ENCODE data around the gene MYF6.

MYF6 gene

GRCh38 chr12:80707830-80708258 is 410 bp downstream of the MYF6 start:
- DNase-seq, result no peak

DNA sequence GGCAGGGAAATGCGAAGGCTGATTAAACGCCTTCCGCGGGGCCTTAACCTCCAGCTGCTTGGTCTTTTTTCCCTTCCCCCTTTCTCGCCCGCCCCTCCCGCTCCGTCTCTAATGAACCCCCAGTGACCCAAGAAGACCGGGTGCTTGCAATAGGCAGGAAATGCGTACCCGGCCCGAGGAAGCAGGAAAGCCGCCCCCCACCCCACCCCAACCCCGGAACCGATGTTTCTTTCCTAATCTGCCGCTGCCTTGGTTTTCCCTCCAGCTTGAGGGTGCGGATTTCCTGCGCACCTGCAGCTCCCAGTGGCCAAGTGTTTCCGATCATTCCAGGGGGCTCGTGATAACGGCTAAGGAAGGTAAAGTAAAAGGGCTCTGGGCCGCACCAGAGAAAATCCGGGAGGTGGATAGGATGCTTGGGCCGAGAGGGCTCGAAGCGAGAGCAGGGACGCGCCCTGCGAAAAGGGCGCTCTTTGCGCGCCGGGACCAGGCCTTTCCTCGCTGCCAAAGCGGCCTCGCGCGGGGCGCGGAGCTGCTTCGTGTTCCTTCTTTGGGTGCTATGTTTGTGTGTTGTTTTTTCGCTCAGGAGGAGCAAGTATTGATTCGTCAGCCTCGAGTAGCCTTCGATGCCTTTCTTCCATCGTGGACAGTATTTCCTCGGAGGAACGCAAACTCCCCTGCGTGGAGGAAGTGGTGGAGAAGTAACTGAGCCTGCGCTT is 983 bp downstream of the MYF6 start:
- DNase-seq, result no peak

DNA sequence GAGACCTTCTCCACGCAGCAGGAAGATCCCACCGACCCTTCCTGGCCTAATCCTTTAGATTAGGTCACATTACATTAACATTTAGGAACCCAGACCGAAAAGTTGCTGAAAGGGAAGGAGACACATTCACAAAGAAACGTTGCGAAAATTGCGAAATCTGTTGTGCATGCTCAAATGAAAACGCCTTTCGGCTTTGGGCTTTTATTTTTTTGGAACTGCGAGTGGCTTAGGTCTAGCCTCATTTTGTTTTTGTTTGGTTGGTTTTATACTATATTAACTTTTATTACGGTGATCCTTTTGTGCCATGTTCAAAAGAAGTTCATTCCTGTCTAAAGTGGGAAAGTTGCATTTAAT is 1.5 kb downstream of the MYF6 start:
- DNase-seq, result no peak

DNA sequence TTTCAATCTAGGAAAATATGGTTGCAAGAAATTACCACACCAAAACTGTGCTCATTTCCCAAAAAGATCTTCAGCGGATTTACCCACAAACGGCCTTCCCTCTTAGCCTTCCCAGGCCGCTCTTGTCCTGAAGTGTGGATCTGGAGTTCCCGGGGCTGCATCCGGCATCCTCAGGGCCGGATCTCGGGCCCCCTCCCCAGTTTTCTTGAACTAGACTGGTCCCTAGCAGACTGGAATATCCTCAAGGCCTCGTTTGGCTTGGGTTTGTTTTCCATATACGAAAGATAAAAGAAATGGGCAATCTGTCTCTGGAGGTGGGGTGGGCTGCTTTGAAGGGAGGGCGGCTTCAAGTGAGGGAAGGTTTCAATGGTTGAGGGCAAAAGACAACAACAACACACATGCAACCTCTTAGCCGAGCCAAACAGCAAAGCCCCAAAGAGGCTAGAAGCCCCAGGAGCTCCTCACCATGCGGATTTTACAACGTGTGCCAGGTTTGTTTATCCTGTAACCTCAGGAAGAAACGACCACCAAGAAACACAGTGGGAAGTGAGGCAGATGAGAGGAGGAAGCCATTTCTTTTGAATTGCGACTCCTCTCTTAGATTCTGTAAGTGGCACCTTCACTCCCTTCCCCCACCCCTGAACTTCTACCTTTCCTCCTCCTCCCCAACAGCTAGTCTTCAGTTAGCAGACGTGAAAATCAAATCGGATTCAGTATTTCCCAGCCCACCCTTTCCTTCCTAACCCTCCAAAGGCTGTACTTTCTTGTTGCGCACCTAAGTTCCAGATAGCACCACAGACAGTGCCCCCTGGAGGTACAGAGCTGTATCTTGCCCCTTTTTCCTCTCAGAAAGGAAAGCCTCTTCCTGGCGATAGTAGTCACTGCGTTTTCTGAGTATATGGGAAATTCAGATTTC is 2.6 kb downstream of the MYF6 start:
- DNase-seq, result no peak

DNA sequence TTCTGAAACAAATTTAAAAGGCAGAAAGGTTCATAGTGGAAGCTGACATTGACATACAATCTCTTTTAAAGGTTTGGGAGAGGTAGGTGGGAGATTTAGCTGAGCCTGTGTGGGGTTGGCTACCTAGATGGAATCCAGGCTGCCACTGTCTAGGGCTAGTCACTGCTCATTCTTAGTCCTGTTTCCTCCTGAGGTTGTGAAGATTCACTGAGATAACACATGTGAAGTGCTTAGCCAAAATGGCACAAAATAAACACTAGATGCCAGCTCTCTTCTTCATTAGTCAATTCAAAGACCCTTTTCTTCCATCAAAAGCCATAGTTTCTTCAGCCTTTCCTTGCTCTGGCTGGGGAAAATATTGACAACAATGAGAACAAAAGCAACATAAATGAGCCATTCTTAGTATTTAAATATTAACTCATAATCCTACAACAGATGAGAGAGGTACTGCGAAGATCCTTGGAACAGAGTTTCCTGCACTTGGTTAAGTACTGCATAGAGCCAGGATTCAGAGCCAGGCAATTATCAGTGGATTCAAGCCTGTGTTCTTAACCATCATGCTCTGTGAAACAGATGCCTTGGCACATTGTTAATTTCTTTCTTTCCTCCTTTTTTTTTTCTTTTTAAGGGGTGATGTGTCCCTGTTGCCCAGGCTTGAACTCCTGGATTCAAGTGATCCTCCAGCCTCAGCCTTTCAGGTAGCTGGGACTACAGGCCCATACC is 3.5 kb downstream of the MYF6 start:
- no peak for DNase-seq

GRCh38 chr12:80711866-80712265 is 4.4 kb downstream of the MYF6 start:
- no peak for DNase-seq

- DNase-seq, result no peak
Measured at GRCh38 chr12:80712866-80713265, 5.4 kb downstream of the MYF6 start.

DNA sequence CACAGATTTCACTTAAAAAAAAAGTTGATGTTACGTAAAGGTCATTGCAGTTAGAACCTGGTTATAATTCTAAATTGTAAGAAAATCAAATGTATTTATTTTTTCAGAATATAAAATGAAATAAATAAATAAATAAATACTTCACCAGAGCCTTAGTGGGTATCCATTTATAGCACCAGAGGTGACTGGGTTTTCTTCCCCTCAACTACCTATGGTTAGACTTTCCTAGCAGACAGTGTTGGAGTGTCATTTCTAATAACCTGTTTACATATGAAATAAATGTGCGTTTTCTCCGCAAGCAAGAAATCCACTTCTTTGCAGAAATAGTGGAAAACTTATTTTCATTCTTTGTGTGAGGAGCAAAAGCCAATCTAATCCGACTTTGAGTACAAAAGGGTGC is 6.0 kb downstream of the MYF6 start:
- no peak for DNase-seq

- DNase-seq, result no peak
Measured at GRCh38 chr12:80714055-80714454, 6.6 kb downstream of the MYF6 start.

DNA sequence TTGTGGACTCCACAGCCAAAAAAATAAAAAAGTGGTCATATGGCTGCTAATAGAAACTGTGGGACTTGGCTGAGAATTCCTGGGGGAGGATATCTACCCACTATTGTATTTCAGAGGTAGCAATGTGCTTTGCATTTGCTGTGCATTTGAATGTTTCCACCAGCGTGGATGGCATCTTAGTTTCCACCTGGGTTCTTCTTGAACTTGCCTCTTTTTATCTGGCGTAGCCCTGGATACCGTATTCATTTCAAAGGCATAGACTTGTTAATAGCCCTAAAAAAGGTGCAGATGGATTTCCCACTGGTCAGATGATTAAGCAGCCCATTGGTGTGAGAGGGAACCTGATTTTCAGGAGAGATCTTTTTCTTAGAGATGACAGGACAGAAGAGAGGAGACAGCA is 7.4 kb downstream of the MYF6 start:
- DNase-seq, result no peak

DNA sequence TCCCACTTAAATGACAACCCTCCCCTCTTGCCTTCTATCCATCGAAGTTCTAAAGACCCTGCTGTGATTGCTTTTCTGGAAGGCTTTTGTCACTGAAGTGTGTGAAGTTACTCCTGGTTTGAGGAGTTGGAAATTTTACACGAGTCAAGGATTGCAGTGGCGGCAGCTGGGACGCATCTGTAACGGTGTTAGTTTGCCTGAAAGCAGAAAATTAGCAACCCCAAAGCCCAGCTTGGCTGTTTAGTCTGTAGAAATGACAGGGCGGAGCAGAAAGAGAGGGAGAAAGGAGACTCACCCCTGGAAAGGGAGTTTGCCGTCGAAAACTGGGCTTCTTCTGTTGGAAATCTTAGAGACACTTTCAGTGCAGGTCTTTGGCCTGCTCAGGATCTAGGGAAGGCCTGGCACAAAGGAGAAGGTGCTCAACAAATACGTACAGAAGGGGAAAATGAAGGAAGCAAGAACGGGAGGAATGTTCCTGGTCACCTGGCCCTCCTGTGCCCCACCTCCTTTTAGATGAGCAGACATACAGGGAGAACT is 8.3 kb downstream of the MYF6 start:
- no peak for DNase-seq

DNA sequence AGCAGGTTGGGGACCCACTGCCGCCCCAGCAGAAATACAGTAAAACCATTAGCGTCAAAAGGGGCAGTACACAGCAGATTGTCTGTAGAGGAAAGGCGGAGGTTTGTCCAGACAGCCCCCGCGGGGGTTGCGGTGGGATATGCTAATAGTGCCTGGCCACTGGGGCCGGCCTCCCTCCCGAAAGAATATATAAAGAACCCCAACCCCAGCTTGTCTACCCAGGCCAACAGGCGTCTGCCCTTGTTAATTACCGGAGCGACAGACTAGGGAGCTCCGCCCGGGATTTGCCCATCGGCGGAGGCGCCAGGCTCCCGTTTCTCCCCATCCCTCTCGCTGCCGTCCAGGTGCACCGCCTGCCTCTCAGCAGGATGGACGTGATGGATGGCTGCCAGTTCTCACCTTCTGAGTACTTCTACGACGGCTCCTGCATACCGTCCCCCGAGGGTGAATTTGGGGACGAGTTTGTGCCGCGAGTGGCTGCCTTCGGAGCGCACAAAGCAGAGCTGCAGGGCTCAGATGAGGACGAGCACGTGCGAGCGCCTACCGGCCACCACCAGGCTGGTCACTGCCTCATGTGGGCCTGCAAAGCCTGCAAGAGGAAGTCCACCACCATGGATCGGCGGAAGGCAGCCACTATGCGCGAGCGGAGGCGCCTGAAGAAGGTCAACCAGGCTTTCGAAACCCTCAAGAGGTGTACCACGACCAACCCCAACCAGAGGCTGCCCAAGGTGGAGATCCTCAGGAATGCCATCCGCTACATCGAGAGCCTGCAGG is 9.4 kb downstream of the MYF6 start, which contains the start of gene MYF5:
Gene MYF5 (plus strand): TSS at position 217 of the 774 bp plus-strand sequence. CDS start 152 bp downstream, at position 369.
- DNase-seq, result no peak

GRCh38 chr12:80717856-80718255 is 10.4 kb downstream of the MYF6 start:
- DNase-seq, result no peak

- no peak for DNase-seq
Measured at GRCh38 chr12:80720516-80720915, 13.1 kb downstream of the MYF6 start.

DNA sequence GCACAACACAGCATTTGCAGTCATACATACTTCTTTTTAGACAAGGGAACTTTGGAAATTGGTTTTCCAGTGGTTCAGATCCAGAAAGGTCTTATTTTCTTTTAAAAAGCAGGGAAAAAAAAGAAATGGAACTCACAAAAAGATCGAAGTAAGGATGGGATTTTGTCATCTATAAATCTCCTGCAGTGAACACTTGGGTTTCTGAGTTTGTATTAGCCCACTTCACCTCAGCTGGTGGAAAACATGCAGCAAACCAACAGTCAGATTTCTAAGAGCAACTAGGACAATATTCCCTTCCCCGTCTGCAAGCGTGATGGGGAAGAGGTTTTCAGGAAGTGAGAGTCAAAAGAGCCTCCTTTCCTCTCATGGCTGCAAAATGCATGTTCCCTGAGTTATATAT is 13.9 kb downstream of the MYF6 start:
- no peak for DNase-seq

DNA sequence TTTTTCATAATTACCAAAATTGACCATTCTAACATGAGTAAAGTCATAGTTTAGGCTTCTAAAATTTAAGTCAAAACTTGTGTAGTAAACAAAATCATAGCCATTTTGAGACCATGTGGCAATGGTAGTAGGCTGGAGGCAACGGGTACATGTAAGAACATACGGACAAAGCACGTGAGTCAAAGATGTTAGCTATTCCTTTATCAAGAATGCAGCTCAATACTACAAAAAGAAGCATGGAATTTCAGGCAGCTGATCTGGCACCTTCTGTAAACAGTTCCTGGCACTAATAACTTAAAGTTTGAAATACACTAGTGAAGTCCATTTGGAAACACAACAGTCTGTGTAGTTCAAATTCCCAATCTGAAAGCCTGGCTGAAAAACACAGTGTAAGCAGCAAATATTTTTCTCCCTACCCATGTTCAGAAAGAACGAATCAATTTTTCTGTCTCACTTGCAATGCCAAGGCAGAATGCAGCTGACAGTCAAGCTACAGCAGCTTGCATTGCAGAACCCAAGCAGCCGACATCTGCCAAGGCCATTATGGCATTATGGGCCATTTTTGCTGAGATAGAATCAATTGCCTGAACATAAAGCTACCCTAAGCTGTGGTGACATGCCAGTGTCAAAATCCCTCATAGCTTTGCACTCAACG is 38.5 kb downstream of the MYF6 start:
- no peak for DNase-seq

DNA sequence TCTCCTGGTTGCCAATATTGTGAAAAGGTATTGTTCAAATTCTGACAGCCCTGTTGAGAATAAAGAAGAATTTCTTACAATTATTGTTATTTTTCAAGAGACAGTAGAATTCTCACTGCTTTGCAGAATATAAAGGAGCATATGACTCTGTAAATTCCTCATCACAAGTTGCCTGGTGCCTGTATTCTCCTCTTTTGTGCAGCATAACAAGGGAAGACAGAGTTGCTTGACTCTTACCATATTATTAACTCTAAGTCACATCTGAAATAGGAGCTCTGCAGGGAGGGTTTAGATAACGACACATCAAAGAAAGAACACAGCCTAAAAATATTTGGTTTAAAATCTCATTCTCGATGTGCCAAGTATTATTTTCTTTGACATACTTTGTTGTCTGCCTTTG is 40.4 kb downstream of the MYF6 start:
- no peak for DNase-seq

- no peak for DNase-seq
Measured at GRCh38 chr12:80749456-80749855, 42.0 kb downstream of the MYF6 start.

- no peak for DNase-seq
Measured at GRCh38 chr12:80752464-80752863, 45.0 kb downstream of the MYF6 start.

- no peak for DNase-seq
Measured at GRCh38 chr12:80754274-80754673, 46.8 kb downstream of the MYF6 start.

DNA sequence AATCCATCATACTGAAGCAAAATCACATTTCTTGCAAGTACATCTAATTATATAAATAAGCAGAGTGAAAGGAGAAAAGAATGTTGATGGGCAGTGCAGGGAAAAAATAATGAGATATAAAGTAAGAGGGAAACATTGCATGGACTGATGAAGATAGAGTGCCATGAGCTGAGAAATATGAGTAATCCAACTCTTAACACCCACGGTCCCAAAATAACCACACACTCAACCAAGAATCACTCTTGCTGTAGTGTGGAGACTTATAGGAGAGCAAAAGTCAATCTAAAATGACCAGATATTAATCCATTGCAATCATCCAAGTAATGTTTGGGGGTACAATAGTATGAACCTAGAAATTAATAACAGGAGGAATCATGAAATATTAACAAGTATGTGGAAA is 49.4 kb downstream of the MYF6 start:
- no peak for DNase-seq

Measured in NCI-H510A treated with DMSO at 0.1 percent for 48 hours (cell line).